ENCODE data around the gene HBD. TPM values are rescaled to one million over a fixed set of nuclear protein-coding genes. Genes with fewer than 3 reads are reported as not detected.
"Not testable (repeated sequence)": the region's sequence is repeated elsewhere in the genome, so short reads cannot be mapped to it uniquely, and the experiment has no call there.

The HBD gene
- total RNA-seq, 1 donor, result not detected

DNA sequence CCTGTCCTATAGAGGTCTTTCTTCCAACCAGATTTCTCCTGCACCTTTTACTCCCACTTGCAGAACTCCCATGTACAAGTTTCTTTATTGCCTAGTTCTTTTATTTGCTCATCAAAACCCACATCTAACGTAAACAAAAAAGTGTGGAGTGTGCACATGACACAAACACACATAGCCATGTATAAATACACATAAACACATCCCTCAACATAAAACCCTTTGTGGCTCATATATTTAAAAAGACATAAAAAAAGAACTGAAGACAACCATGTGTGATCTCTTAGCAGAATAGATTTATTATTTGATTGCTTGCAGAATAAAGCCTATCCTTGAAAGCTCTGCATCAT lies 18.6 kb upstream of the HBD start:
- DNase-seq (ENCODE audit: insufficient read length, low spot score, missing footprints), result no peak
- TF ChIP-seq, protein P1, sequence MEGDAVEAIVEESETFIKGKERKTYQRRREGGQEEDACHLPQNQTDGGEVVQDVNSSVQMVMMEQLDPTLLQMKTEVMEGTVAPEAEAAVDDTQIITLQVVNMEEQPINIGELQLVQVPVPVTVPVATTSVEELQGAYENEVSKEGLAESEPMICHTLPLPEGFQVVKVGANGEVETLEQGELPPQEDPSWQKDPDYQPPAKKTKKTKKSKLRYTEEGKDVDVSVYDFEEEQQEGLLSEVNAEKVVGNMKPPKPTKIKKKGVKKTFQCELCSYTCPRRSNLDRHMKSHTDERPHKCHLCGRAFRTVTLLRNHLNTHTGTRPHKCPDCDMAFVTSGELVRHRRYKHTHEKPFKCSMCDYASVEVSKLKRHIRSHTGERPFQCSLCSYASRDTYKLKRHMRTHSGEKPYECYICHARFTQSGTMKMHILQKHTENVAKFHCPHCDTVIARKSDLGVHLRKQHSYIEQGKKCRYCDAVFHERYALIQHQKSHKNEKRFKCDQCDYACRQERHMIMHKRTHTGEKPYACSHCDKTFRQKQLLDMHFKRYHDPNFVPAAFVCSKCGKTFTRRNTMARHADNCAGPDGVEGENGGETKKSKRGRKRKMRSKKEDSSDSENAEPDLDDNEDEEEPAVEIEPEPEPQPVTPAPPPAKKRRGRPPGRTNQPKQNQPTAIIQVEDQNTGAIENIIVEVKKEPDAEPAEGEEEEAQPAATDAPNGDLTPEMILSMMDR (IDR thresholded peaks at IDR 0.05; ENCODE audit: extremely low read depth, low read depth, low read length), result no peak
- H3K36me3 ChIP-seq (ENCODE audit: insufficient read depth, low read length), result no peaks in the 10 kb centered on the region
- no peaks in the 10 kb centered on the region for H3K27me3 ChIP-seq (ENCODE audit: insufficient read depth, low read length)
- no peak overlapping the region for H3K27ac ChIP-seq (ENCODE audit: low read depth, low read length)
- H3K4me1 ChIP-seq (ENCODE audit: insufficient read depth, low read length), result no peaks in the 10 kb centered on the region
- H3K79me2 ChIP-seq (ENCODE audit: insufficient read depth, low read length), result no peaks in the 10 kb centered on the region
- H3K4me3 ChIP-seq (ENCODE audit: insufficient read depth, low read length), result no peak overlapping the region
- H4K20me1 ChIP-seq (ENCODE audit: insufficient read depth, low read length), result no peaks in the 10 kb centered on the region
- H3K9me3 ChIP-seq (ENCODE audit: low read depth, low read length), result no peaks in the 10 kb centered on the region
- no peak overlapping the region for H3K4me2 ChIP-seq (ENCODE audit: insufficient read depth, low read length)
- no peak overlapping the region for H2AFZ ChIP-seq (ENCODE audit: low read length)

DNA sequence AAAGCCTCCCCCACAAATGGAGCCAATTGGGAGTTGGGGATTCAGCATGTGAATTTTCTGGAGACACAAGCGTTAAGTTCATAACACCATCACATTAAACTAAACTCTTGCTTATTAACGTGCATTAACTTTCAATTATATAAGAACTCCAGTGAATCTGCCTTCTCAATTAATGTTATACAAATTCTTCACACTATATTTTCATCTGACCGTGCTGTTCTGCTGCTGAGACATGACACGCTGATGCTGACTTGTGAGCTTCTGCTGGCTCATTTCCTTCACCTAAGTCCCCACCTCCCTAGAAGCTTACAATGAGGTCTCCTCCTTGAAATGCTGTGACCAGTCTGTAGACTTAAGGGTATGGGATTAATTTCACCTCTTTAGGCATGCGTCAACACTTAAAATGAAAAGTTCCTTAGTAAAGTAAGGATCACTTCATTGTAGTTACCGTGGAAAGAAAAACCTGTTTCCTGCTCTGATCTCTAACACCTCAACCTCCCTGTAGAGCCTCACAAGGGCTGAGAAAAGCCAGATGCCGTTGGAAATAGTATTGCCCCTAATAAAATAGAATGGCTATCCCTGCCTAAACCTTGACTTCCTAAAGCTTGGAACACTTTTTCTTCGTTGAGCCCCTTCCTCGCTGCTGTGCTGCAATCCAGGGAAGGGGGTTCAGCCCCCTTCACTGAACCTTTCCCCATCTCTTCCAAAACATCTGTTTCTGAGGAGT lies 18.1 kb upstream of the HBD start:
- Histone ChIP-seq H3K9me3 (ENCODE audit: low read depth, low read length) (no peaks in the 10 kb centered on the region), H3K36me3 (ENCODE audit: insufficient read depth, low read length) (no peaks in the 10 kb centered on the region), H3K27ac (ENCODE audit: low read depth, low read length) (no peak overlapping the region), H3K4me1 (ENCODE audit: insufficient read depth, low read length) (no peaks in the 10 kb centered on the region), H3K4me3 (ENCODE audit: insufficient read depth, low read length) (no peak overlapping the region), H4K20me1 (ENCODE audit: insufficient read depth, low read length) (no peaks in the 10 kb centered on the region), H3K27me3 (ENCODE audit: insufficient read depth, low read length) (no peaks in the 10 kb centered on the region), H2AFZ (ENCODE audit: low read length) (no peak overlapping the region), H3K79me2 (ENCODE audit: insufficient read depth, low read length) (no peaks in the 10 kb centered on the region), H3K4me2 (ENCODE audit: insufficient read depth, low read length) (no peak overlapping the region)
- no peak for DNase-seq (ENCODE audit: insufficient read length, low spot score, missing footprints)
- TF ChIP-seq, protein P1 (IDR thresholded peaks at IDR 0.05; ENCODE audit: extremely low read depth, low read depth, low read length), result no peak

DNA sequence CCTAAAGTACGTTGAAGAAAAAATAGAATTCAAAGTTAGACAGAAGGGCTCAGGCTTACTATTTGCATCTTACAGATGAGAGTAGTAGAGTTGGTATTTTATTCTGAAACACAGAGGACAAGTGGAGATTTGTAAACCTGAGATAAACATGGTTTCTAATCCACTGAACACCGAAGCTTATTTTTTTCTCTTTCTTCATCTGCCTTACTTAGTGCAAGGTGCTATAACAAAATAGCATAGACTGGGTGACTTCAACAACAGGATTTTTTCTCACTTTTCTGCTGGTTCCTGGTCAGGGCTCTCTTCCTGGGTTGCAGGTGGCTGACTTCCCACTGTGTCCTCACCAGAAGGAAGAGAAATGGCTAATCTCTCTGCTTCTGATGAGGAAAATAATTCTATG lies 17.5 kb upstream of the HBD start:
- H4K20me1 ChIP-seq (ENCODE audit: insufficient read depth, low read length), result no peaks in the 10 kb centered on the region
- no peak overlapping the region for H3K27ac ChIP-seq (ENCODE audit: low read depth, low read length)
- no peak overlapping the region for H2AFZ ChIP-seq (ENCODE audit: low read length)
- H3K4me1 ChIP-seq (ENCODE audit: insufficient read depth, low read length), result no peaks in the 10 kb centered on the region
- H3K4me2 ChIP-seq (ENCODE audit: insufficient read depth, low read length), result no peak overlapping the region
- TF ChIP-seq, protein P1 (IDR thresholded peaks at IDR 0.05; ENCODE audit: extremely low read depth, low read depth, low read length), result no peak
- DNase-seq (ENCODE audit: insufficient read length, low spot score, missing footprints), result no peak
- no peaks in the 10 kb centered on the region for H3K36me3 ChIP-seq (ENCODE audit: insufficient read depth, low read length)
- no peaks in the 10 kb centered on the region for H3K9me3 ChIP-seq (ENCODE audit: low read depth, low read length)
- H3K79me2 ChIP-seq (ENCODE audit: insufficient read depth, low read length), result no peaks in the 10 kb centered on the region
- no peaks in the 10 kb centered on the region for H3K27me3 ChIP-seq (ENCODE audit: insufficient read depth, low read length)
- no peak overlapping the region for H3K4me3 ChIP-seq (ENCODE audit: insufficient read depth, low read length)

DNA sequence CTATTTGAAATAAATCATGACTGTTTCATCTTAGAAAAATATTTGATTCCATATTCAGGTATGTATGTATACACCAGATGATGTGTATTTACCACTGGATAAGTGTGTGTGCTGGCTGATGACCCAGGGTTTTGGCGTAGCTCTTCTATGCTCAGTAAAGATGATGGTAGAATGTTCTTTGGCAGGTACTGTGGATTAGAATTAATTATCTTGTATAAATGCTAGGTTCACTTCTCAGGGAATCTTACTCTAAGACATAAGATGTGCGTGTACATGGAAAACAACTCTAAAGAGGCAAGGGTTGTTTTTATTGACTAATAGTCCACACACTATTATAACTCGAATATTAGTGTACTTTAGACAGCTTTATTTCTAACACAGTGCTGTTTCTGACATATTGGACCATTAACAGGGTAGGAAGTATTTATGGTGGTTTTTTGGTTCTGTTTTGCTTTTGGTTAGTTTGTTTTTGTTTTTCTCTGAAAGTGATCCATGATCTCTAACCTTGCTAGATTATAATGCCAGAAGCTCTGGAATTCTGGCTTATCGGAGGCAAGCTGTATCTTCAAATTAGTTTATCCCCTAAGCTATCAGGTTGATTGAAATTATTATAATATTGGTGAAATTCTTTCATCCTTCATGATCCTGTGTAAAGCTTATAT lies 16.4 kb upstream of the HBD start:
- no peaks in the 10 kb centered on the region for H3K27me3 ChIP-seq (ENCODE audit: insufficient read depth, low read length)
- DNase-seq (ENCODE audit: insufficient read length, low spot score, missing footprints), result no peak
- TF ChIP-seq, protein P1 (IDR thresholded peaks at IDR 0.05; ENCODE audit: extremely low read depth, low read depth, low read length), result no peak
- no peaks in the 10 kb centered on the region for H3K9me3 ChIP-seq (ENCODE audit: low read depth, low read length)
- H3K4me2 ChIP-seq (ENCODE audit: insufficient read depth, low read length), result no peak overlapping the region
- no peaks in the 10 kb centered on the region for H3K79me2 ChIP-seq (ENCODE audit: insufficient read depth, low read length)
- H3K4me1 ChIP-seq (ENCODE audit: insufficient read depth, low read length), result no peaks in the 10 kb centered on the region
- no peak overlapping the region for H2AFZ ChIP-seq (ENCODE audit: low read length)
- no peaks in the 10 kb centered on the region for H4K20me1 ChIP-seq (ENCODE audit: insufficient read depth, low read length)
- no peaks in the 10 kb centered on the region for H3K36me3 ChIP-seq (ENCODE audit: insufficient read depth, low read length)
- H3K4me3 ChIP-seq (ENCODE audit: insufficient read depth, low read length), result no peak overlapping the region
- no peak overlapping the region for H3K27ac ChIP-seq (ENCODE audit: low read depth, low read length)

DNA sequence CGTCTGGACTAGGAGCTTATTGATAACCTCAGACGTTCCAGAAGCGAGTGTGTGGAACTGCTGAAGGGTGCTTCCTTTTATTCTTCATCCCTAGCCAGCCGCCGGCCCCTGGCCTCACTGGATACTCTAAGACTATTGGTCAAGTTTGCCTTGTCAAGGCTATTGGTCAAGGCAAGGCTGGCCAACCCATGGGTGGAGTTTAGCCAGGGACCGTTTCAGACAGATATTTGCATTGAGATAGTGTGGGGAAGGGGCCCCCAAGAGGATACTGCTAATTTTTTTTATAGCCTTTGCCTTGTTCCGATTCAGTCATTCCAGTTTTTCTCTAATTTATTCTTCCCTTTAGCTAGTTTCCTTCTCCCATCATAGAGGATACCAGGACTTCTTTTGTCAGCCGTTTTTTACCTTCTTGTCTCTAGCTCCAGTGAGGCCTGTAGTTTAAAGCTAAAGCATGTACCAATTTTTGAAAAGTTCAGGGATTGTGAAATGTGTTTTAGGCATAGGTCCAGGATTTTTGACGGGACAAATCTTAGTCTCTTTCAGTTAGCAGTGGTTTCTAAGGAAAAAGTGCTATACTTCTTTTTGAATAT lies 15.6 kb upstream of the HBD start, which contains the start of gene HBG1:
HBG1 (minus strand) TSS at position 51 of the 590 bp plus-strand sequence. CDS start 53 bp downstream, outside the sequence.
- H3K27me3 ChIP-seq (ENCODE audit: insufficient read depth, low read length); H2AFZ ChIP-seq (ENCODE audit: low read length); H3K4me1 ChIP-seq (ENCODE audit: insufficient read depth, low read length); H3K36me3 ChIP-seq (ENCODE audit: insufficient read depth, low read length); H3K4me3 ChIP-seq (ENCODE audit: insufficient read depth, low read length); H3K4me2 ChIP-seq (ENCODE audit: insufficient read depth, low read length); DNase-seq (ENCODE audit: insufficient read length, low spot score, missing footprints); H3K27ac ChIP-seq (ENCODE audit: low read depth, low read length); H3K9me3 ChIP-seq (ENCODE audit: low read depth, low read length); H4K20me1 ChIP-seq (ENCODE audit: insufficient read depth, low read length); H3K79me2 ChIP-seq (ENCODE audit: insufficient read depth, low read length): not testable (repeated sequence)

DNA sequence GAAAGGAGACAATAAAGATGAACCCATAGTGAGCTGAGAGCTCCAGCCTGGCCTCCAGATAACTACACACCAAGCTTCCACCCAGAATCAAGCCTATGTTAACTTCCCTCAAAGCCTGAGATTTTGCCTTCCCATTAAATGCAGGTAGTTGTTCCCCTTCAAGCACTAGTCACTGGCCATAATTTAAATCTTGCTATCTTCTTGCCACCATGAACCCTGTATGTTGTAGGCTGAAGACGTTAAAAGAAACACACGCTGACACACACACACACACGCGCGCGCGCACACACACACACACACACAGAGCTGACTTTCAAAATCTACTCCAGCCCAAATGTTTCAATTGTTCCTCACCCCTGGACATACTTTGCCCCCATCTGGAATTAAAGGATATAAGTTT lies 14.2 kb upstream of the HBD start:
- not testable (repeated sequence) for H3K36me3 ChIP-seq (ENCODE audit: insufficient read depth, low read length); H3K4me1 ChIP-seq (ENCODE audit: insufficient read depth, low read length); H3K79me2 ChIP-seq (ENCODE audit: insufficient read depth, low read length); H2AFZ ChIP-seq (ENCODE audit: low read length); H3K27me3 ChIP-seq (ENCODE audit: insufficient read depth, low read length); H3K4me3 ChIP-seq (ENCODE audit: insufficient read depth, low read length); DNase-seq (ENCODE audit: insufficient read length, low spot score, missing footprints); H3K9me3 ChIP-seq (ENCODE audit: low read depth, low read length); H3K27ac ChIP-seq (ENCODE audit: low read depth, low read length); H3K4me2 ChIP-seq (ENCODE audit: insufficient read depth, low read length); H4K20me1 ChIP-seq (ENCODE audit: insufficient read depth, low read length)

Measured in osteoblast (primary cell).